Measurements from ENCODE around the gene EXO1.

GRCh38 chr1:241934866-241935265 lies 86.9 kb downstream of the EXO1 start:
- TF ChIP-seq CTCF (conservative IDR thresholded peaks at IDR 0.05) (no peak), ZFX (IDR thresholded peaks at IDR 0.05) (no peak)
